HCT116 (cell line): ENCODE data around the gene PCBP3.

ENCODE experiments used
- CEBPB ChIP-seq: IDR thresholded peaks from 2 replicates; pipeline ENCODE4 v1.6.1; 2012; ENCODE audit warnings: low read depth
- CTCF ChIP-seq, 3 experiments: fragments of 200-600 bp in 1 of 3; sonication (generic) in 1 of 3; IDR thresholded peaks in 2 of 3; conservative IDR thresholded peaks in 1 of 3; 2 replicates each; pipeline ENCODE4 v1.5.1; 2012 to 2017; ENCODE audit warnings: low read depth in 2 of 3, low read length in 2 of 3, antibody characterized with exemption in 1 of 3, borderline replicate concordance in 1 of 3, control low read depth in 1 of 3, mild to moderate bottlenecking in 1 of 3, mixed read lengths in 1 of 3, mixed run types in 1 of 3, moderate library complexity in 1 of 3; ENCODE audit not compliant: insufficient read depth in 1 of 3
- EGR1 ChIP-seq: IDR thresholded peaks from 2 replicates; pipeline ENCODE4 v1.6.1; 2012; ENCODE audit warnings: low read depth
- EZH2 ChIP-seq: fragments of 200-600 bp; sonication (generic); IDR thresholded peaks from 2 replicates; pipeline ENCODE4 v1.6.1; 2017; ENCODE audit warnings: antibody characterized with exemption, mixed run types
- FOSL1 ChIP-seq: IDR thresholded peaks from 2 replicates; pipeline ENCODE4 v1.6.1; 2012; ENCODE audit warnings: low read depth
- POLR2A ChIP-seq: IDR thresholded peaks from 2 replicates; pipeline ENCODE4 v1.7.0; 2011; ENCODE audit warnings: borderline replicate concordance; ENCODE audit not compliant: insufficient read depth, insufficient read length; ENCODE audit errors: extremely low read depth
- POLR2AphosphoS5 ChIP-seq: IDR thresholded peaks from 2 replicates; pipeline ENCODE4 v1.6.1; 2011; ENCODE audit warnings: mild to moderate bottlenecking, low read depth, low read length, moderate library complexity
- RAD21 ChIP-seq: IDR thresholded peaks from 2 replicates; pipeline ENCODE4 v1.6.1; 2012; ENCODE audit warnings: low read depth, mild to moderate bottlenecking
- YY1 ChIP-seq: IDR thresholded peaks from 2 replicates; pipeline ENCODE4 v1.6.1; 2011; ENCODE audit warnings: low read length, low read depth, moderate library complexity, mild to moderate bottlenecking; ENCODE audit not compliant: insufficient replicate concordance; ENCODE audit errors: extremely low read depth
- ZFX ChIP-seq: fragments of 450-650 bp; IDR thresholded peaks from 2 replicates; pipeline ENCODE4 v1.6.1; 2017
- ZNF274 ChIP-seq: fragments of 200-500 bp; sonication (Bioruptor generic); IDR thresholded peaks from 2 replicates; pipeline ENCODE4 v1.6.1; 2014; ENCODE audit warnings: mild to moderate bottlenecking, low read depth, low read length, inconsistent platforms

GRCh38 chr21:45945066-45945867 is 301.7 kb downstream of the PCBP3 start:
- TF ChIP-seq CTCF (IDR thresholded peaks at IDR 0.05 in 2 of 3, conservative IDR thresholded peaks at IDR 0.05 in 1 of 3; ENCODE audit: borderline replicate concordance in 1 of 3, insufficient read depth in 1 of 3, low read depth in 2 of 3, low read length in 2 of 3) = no peak
- TF ChIP-seq POLR2AphosphoS5 = no peak
- TF ChIP-seq POLR2A = no peak
- TF ChIP-seq ZFX = no peak
- no peak for TF ChIP-seq FOSL1
- no peak for TF ChIP-seq YY1
- no peak for TF ChIP-seq EZH2
- no peak for TF ChIP-seq RAD21
- no peak for TF ChIP-seq ZNF274
- no peak for TF ChIP-seq CEBPB
- no peak for TF ChIP-seq EGR1
